Uterus (tissue), 2 donors: ENCODE results near the gene RAB43.

Source experiments
- POLR2A ChIP-seq, 2 donors: fragments of 450-650 bp; IDR thresholded peaks; one replicate each; pipeline ENCODE4 v1.6.1; 2016; ENCODE audit warnings: antibody characterized with exemption in 2 of 2, mild to moderate bottlenecking in 1 of 2, moderate library complexity in 1 of 2
- TF ChIP-seq, protein P1 (sequence below), 4 experiments: fragments of 200-600 bp in 2 of 4; fragments of 450-650 bp in 2 of 4; sonication (generic) in 2 of 4; IDR thresholded peaks; one replicate each; pipeline ENCODE4 v1.5.1; 2016 to 2019; ENCODE audit warnings: antibody characterized with exemption in 4 of 4, mild to moderate bottlenecking in 2 of 4, moderate library complexity in 1 of 4

DNA sequence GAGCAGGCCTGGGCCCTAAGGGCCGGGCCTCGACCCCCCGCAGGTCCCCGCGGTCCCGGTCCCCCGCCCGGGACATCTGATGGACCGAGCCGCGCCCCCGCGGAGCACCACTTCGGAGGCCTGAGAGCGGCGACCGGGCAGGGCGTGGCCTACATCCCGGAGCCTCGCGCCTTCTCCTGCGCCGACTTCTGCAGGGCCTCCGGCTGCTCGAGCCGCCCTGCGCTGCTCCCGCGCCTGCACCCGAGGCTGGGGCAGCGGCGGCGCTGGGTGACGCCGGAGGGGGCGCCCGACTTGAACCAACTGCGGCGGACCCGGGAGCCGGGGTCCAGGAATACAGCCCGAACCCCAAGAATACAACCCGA is 75.9 kb downstream of the RAB43 start:
- TF ChIP-seq, protein P1, sequence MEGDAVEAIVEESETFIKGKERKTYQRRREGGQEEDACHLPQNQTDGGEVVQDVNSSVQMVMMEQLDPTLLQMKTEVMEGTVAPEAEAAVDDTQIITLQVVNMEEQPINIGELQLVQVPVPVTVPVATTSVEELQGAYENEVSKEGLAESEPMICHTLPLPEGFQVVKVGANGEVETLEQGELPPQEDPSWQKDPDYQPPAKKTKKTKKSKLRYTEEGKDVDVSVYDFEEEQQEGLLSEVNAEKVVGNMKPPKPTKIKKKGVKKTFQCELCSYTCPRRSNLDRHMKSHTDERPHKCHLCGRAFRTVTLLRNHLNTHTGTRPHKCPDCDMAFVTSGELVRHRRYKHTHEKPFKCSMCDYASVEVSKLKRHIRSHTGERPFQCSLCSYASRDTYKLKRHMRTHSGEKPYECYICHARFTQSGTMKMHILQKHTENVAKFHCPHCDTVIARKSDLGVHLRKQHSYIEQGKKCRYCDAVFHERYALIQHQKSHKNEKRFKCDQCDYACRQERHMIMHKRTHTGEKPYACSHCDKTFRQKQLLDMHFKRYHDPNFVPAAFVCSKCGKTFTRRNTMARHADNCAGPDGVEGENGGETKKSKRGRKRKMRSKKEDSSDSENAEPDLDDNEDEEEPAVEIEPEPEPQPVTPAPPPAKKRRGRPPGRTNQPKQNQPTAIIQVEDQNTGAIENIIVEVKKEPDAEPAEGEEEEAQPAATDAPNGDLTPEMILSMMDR (IDR thresholded peaks at IDR 0.05): no peak
- no peak for TF ChIP-seq POLR2A (IDR thresholded peaks at IDR 0.05)
